GM21360 (cell line): ENCODE measurements around the gene TNFRSF19.
A peak's percentile ranks its signal among the peaks of the same experiment; 100 is the strongest.
"Not testable (repeated sequence)": the region's sequence is repeated elsewhere in the genome, so short reads cannot be mapped to it uniquely, and the experiment has no call there.

ENCODE experiments used
- ATAC-seq: cut with Tn5 transposase; IDR thresholded peaks from one replicate; pipeline ENCODE4 v1.9.1; 2021; ENCODE audit warnings: mild to moderate bottlenecking, moderate library complexity; ENCODE audit not compliant: unreplicated experiment

Gene TNFRSF19

GRCh38 chr13:23570099-23570920 lies at the start of gene TNFRSF19:
TSS of gene TNFRSF19 (plus strand) at chr13:23570412. CDS start at chr13:23590184, 19,772 bp downstream.
- no peak for ATAC-seq

GRCh38 chr13:23529926-23530325 lies 40.3 kb upstream of the TNFRSF19 start:
- ATAC-seq = not testable (repeated sequence)

- no peak for ATAC-seq
Measured at GRCh38 chr13:23531446-23531845, 38.8 kb upstream of the TNFRSF19 start.

GRCh38 chr13:23534090-23534489 lies 36.1 kb upstream of the TNFRSF19 start:
- ATAC-seq = no peak

- ATAC-seq = no peak
Measured at GRCh38 chr13:23541221-23541824, 28.9 kb upstream of the TNFRSF19 start.

- ATAC-seq = no peak
Measured at GRCh38 chr13:23544668-23545067, 25.5 kb upstream of the TNFRSF19 start.

GRCh38 chr13:23547000-23547590 lies 23.1 kb upstream of the TNFRSF19 start:
- ATAC-seq = no peak

GRCh38 chr13:23549724-23550123 lies 20.5 kb upstream of the TNFRSF19 start:
- no peak for ATAC-seq

- ATAC-seq = no peak
Measured at GRCh38 chr13:23550163-23550562, 20.0 kb upstream of the TNFRSF19 start.

- no peak for ATAC-seq
Measured at GRCh38 chr13:23551213-23552008, 18.8 kb upstream of the TNFRSF19 start.

- no peak for ATAC-seq
Measured at GRCh38 chr13:23552171-23552570, 18.0 kb upstream of the TNFRSF19 start.

GRCh38 chr13:23552661-23553060 lies 17.6 kb upstream of the TNFRSF19 start:
- no peak for ATAC-seq

GRCh38 chr13:23554000-23554399 lies 16.2 kb upstream of the TNFRSF19 start:
- no peak for ATAC-seq

- no peak for ATAC-seq
Measured at GRCh38 chr13:23557043-23557442, 13.2 kb upstream of the TNFRSF19 start.

GRCh38 chr13:23557733-23558132 lies 12.5 kb upstream of the TNFRSF19 start:
- ATAC-seq = no peak

- no peak for ATAC-seq
Measured at GRCh38 chr13:23558675-23559536, 11.3 kb upstream of the TNFRSF19 start.

- ATAC-seq = no peak
Measured at GRCh38 chr13:23560571-23561089, 9.6 kb upstream of the TNFRSF19 start.

GRCh38 chr13:23561261-23561660 lies 9.0 kb upstream of the TNFRSF19 start:
- peak; percentile 81 for ATAC-seq

GRCh38 chr13:23563085-23563845 lies 6.9 kb upstream of the TNFRSF19 start:
- ATAC-seq = no peak
